ENCODE results near the gene STK38.

Gene STK38

DNA sequence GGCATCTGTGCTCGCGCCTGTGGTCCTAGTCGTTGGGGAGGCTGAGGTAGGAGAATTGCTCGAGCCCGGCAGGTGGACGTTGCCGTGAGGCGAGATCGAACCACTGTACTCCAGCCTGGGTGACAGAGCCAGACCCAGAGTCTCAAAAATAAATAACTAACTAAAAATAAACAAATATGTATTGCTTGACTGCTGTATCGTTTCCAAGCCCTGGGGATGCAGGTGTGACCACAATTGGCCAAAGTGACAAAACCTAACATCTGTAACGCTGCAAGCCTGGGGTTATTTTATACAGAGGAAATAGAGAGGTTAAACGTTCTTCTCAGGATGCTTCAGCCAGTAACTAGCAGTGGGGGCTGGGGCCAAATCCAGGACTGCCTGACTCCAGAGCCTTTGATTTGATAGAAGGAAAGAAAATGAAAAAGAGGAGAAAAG lies 45.0 kb upstream of the STK38 start:
- no peak for TF ChIP-seq POLR2AphosphoS5 (IDR thresholded peaks at IDR 0.05; ENCODE audit: low read depth, low read length)
- TF ChIP-seq, protein P1, sequence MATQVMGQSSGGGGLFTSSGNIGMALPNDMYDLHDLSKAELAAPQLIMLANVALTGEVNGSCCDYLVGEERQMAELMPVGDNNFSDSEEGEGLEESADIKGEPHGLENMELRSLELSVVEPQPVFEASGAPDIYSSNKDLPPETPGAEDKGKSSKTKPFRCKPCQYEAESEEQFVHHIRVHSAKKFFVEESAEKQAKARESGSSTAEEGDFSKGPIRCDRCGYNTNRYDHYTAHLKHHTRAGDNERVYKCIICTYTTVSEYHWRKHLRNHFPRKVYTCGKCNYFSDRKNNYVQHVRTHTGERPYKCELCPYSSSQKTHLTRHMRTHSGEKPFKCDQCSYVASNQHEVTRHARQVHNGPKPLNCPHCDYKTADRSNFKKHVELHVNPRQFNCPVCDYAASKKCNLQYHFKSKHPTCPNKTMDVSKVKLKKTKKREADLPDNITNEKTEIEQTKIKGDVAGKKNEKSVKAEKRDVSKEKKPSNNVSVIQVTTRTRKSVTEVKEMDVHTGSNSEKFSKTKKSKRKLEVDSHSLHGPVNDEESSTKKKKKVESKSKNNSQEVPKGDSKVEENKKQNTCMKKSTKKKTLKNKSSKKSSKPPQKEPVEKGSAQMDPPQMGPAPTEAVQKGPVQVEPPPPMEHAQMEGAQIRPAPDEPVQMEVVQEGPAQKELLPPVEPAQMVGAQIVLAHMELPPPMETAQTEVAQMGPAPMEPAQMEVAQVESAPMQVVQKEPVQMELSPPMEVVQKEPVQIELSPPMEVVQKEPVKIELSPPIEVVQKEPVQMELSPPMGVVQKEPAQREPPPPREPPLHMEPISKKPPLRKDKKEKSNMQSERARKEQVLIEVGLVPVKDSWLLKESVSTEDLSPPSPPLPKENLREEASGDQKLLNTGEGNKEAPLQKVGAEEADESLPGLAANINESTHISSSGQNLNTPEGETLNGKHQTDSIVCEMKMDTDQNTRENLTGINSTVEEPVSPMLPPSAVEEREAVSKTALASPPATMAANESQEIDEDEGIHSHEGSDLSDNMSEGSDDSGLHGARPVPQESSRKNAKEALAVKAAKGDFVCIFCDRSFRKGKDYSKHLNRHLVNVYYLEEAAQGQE (IDR thresholded peaks at IDR 0.05; ENCODE audit: insufficient read depth in 1 of 2, low read depth in 2 of 2, low read length in 2 of 2) = no peak
- TF ChIP-seq TAF1 (IDR thresholded peaks at IDR 0.05; ENCODE audit: borderline replicate concordance, insufficient read depth, low read length) = no peak
- TF ChIP-seq FOXP2 (optimal IDR thresholded peaks at IDR 0.05; ENCODE audit: borderline replicate concordance, extremely low read depth, extremely low read length, insufficient read depth) = no peak
- no peak for TF ChIP-seq SIN3A (IDR thresholded peaks at IDR 0.05; ENCODE audit: borderline replicate concordance, insufficient read depth, low read length)

- TF ChIP-seq, protein P1 (IDR thresholded peaks at IDR 0.05; ENCODE audit: insufficient read depth in 1 of 2, low read depth in 2 of 2, low read length in 2 of 2) = no peak
- no peak for TF ChIP-seq POLR2AphosphoS5 (IDR thresholded peaks at IDR 0.05; ENCODE audit: low read depth, low read length)
- TF ChIP-seq SIN3A (IDR thresholded peaks at IDR 0.05; ENCODE audit: borderline replicate concordance, insufficient read depth, low read length) = no peak
- TF ChIP-seq FOXP2 (optimal IDR thresholded peaks at IDR 0.05; ENCODE audit: borderline replicate concordance, extremely low read depth, extremely low read length, insufficient read depth) = no peak
- TF ChIP-seq TAF1 (IDR thresholded peaks at IDR 0.05; ENCODE audit: borderline replicate concordance, insufficient read depth, low read length) = no peak
These were observed 43.0 kb upstream of the STK38 start for GRCh38 chr6:36590237-36590636.

DNA sequence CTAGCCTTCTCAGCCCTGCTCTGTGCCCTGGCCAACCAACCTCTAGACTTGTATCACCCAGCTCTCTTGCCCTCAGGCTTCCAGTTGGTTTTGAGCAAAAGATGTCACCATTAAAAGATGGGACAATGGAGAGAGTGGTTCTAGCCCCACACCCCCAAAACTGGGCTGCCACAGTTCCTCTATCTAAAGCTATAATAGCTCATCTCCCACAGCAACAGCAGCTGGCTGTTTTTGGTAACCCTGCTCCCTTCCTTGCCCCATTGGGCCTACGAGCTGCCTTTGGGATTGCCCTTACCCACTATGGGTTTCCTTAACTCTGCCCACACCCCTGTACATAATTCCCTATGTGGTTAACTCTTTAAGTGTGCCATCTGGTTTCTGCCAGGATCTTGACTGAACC lies 39.3 kb upstream of the STK38 start:
- TF ChIP-seq SIN3A (IDR thresholded peaks at IDR 0.05; ENCODE audit: borderline replicate concordance, insufficient read depth, low read length) (no peak), POLR2AphosphoS5 (IDR thresholded peaks at IDR 0.05; ENCODE audit: low read depth, low read length) (no peak), FOXP2 (optimal IDR thresholded peaks at IDR 0.05; ENCODE audit: borderline replicate concordance, extremely low read depth, extremely low read length, insufficient read depth) (no peak), TAF1 (IDR thresholded peaks at IDR 0.05; ENCODE audit: borderline replicate concordance, insufficient read depth, low read length) (no peak)
- TF ChIP-seq, protein P1 (IDR thresholded peaks at IDR 0.05; ENCODE audit: insufficient read depth in 1 of 2, low read depth in 2 of 2, low read length in 2 of 2) = no peak

GRCh38 chr6:36581716-36582115 lies 34.4 kb upstream of the STK38 start:
- no peak for TF ChIP-seq TAF1 (IDR thresholded peaks at IDR 0.05; ENCODE audit: borderline replicate concordance, insufficient read depth, low read length)
- TF ChIP-seq SIN3A (IDR thresholded peaks at IDR 0.05; ENCODE audit: borderline replicate concordance, insufficient read depth, low read length) = no peak
- no peak for TF ChIP-seq POLR2AphosphoS5 (IDR thresholded peaks at IDR 0.05; ENCODE audit: low read depth, low read length)

GRCh38 chr6:36580184-36580526 lies 32.9 kb upstream of the STK38 start:
- TF ChIP-seq, protein P1 (IDR thresholded peaks at IDR 0.05; ENCODE audit: insufficient read depth in 1 of 2, low read depth in 2 of 2, low read length in 2 of 2) = no peak
- TF ChIP-seq SIN3A (IDR thresholded peaks at IDR 0.05; ENCODE audit: borderline replicate concordance, insufficient read depth, low read length) = no peak
- TF ChIP-seq TAF1 (IDR thresholded peaks at IDR 0.05; ENCODE audit: borderline replicate concordance, insufficient read depth, low read length) = no peak
- no peak for TF ChIP-seq FOXP2 (optimal IDR thresholded peaks at IDR 0.05; ENCODE audit: borderline replicate concordance, extremely low read depth, extremely low read length, insufficient read depth)
- no peak for TF ChIP-seq POLR2AphosphoS5 (IDR thresholded peaks at IDR 0.05; ENCODE audit: low read depth, low read length)
